GM10266 (cell line): ENCODE data around the gene RSF1.

Experiments
- DNase-seq: peaks from one replicate; pipeline ENCODE4 v3.0.0; 2012; ENCODE audit errors: extremely low spot score
- TF ChIP-seq, protein P1 (sequence below): IDR thresholded peaks from 2 replicates; pipeline ENCODE4 v1.5.1; 2012; ENCODE audit warnings: mild to moderate bottlenecking, low read depth; ENCODE audit not compliant: control insufficient read depth, insufficient read depth; ENCODE audit errors: missing control alignments

The RSF1 gene

DNA sequence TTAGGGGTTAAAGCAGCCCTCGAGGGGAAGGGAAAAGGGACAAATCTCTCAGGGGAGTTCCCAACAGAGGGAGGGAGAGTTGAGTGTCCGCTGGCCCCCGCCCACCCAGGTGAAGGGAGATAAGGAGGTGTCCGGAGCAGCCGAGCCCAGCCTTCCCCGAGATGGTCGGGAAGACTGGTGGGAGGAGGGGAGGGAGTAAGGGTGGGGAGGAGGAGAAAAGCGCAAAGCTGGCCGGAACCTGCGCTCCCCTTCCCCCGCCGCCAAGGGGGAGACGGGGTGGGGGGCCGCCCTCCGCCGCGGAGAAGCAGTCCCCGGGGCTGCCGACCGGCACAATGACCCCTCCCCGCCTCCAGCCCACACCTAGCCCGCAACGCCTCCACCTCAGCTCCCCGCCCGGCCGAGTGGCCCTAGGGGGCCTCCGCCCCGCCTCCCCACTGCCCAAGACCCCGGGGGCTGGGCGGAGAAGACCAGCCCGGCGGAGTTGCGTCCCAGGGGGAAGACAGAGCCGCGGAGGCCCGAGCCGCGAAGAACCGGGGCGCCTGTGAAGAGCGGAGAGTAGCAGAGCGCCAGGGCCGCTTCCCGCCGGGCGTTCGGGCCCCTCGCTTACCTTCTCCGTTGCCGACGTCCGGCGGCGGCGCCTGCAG lies 479 bp downstream of the RSF1 start:
- TF ChIP-seq, protein P1, sequence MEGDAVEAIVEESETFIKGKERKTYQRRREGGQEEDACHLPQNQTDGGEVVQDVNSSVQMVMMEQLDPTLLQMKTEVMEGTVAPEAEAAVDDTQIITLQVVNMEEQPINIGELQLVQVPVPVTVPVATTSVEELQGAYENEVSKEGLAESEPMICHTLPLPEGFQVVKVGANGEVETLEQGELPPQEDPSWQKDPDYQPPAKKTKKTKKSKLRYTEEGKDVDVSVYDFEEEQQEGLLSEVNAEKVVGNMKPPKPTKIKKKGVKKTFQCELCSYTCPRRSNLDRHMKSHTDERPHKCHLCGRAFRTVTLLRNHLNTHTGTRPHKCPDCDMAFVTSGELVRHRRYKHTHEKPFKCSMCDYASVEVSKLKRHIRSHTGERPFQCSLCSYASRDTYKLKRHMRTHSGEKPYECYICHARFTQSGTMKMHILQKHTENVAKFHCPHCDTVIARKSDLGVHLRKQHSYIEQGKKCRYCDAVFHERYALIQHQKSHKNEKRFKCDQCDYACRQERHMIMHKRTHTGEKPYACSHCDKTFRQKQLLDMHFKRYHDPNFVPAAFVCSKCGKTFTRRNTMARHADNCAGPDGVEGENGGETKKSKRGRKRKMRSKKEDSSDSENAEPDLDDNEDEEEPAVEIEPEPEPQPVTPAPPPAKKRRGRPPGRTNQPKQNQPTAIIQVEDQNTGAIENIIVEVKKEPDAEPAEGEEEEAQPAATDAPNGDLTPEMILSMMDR, result peak; percentile 1
- peak; percentile 30 for DNase-seq

DNA sequence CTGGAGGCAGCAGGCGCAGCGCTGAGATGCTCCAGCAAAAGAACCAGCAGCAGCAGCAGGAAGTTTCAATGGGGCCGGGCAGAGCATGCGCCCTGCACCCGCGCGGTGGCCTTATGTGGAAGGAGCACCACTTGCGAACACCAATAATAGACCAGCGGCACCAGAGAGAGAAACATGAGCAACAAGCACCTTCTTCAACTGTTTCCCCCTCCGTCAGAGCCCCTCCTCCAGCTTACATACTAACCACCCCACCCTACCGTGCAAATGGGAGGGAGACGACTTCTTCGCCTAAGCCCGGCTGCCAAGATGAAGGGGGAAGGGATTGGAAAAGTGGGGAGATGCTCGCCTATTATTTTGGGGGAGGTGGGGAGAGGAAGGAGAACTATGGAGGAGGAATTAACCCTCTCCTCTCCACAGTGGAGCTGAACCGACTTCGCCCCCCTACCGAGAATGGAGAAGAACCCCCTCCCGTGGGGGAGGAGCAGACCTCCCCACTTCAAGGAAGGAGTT lies 1.1 kb downstream of the RSF1 start:
- DNase-seq, result peak; percentile 79
- TF ChIP-seq, protein P1, result no peak

DNA sequence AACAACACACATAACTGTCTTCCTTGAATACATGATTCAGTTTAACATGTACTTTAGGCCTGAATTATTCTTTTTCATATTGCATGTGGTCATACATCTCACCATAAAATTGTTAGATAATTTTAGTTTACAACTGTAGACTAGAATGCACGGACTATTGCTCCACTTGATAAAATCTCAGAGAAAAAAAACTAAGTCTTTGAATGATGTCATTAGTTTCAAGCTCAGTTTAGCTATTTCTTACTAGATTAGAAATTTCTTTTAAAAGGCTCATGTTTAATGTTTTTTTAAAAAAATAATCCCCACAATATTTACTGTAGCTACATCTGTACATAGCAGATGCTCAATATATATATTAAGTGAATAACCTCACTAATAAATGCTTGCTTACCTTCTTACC lies 5.1 kb downstream of the RSF1 start:
- no peak for DNase-seq
- TF ChIP-seq, protein P1, result no peak

DNA sequence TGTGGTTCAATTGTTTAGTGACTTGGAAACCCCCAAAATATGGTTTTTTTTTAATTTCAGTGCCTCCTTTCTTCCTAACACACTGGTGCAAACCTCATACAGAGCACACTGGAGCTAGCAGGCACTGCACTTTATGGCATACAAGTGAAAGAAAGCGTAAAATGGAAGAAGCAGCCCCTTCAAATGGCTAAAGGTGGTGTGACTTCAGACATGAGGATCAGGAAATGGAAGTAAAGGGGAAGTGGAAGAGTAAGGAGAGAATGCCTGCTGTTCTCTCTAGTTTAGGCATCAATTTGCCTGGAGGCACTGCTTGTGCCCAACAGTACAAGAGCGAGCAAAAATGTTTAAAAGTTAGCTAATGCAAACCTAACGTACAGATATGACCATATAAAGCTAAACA lies 5.7 kb downstream of the RSF1 start:
- DNase-seq, result no peak
- TF ChIP-seq, protein P1, result no peak

DNA sequence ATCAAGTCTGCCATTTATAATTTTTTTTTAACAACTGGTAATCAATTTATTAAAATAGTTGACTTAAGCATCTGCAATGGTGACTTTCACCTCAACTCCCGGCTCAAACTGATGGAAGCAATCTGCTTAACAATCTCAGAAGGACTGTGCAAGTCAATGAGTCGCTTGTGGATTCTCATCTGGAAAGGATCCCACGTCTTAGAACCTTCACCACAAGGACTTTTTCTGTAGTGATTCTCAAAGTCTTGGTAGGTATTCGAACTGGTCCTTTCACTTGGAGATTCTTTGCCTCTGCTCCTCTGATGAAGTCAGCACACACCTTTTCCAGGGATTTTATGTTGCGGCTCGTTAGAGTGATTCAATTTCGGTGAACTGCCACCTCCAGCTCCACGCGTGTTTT lies 7.3 kb downstream of the RSF1 start:
- no peak for DNase-seq
- TF ChIP-seq, protein P1, result no peak

DNA sequence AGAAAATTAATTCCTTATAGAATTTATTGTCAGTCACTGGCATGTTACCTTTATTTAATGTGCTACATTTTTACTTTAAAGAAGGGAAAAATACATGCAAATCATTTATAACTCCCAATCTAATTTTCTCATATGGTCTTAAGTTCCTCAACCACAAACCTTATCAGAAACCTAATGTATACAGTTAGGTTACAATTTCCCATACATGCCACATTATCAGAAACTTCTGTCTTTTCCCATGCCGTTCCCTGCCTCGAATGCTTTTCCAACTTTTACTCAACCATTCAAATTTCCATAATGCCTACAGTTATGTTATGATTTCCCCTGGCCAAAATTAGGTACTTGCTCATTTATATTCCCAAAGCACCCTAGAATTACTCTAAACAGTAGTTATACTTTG lies 13.5 kb downstream of the RSF1 start:
- no peak for DNase-seq
- TF ChIP-seq, protein P1, result no peak

DNA sequence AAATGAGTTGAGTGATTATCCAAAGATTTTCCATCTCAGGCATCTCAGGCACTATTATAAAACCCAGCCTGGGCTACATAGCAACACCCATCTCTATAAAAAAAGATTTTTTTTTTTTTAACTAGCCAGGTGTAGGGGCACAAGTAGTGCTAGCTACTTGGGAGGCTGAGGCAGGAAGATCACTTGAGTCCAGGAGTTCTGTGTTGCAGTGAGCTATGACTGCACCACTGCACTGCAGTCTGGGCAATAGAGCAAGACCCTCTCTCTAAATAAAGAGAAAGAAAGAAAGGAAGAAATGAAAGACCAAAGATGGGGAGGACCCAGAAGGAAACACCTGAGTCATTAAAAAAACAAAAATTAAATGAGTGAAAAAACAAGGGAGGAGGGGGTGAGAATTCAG lies 14.1 kb downstream of the RSF1 start:
- DNase-seq, result no peak
- TF ChIP-seq, protein P1, result no peak
